ENCODE results near the gene VPS37B. TPM values are rescaled to one million over a fixed set of nuclear protein-coding genes. Genes with fewer than 3 reads are reported as not detected.

VPS37B gene
- total RNA-seq, 4 donors from 2014 or later: 35.6 to 66.1 (median 63.5) TPM

DNA sequence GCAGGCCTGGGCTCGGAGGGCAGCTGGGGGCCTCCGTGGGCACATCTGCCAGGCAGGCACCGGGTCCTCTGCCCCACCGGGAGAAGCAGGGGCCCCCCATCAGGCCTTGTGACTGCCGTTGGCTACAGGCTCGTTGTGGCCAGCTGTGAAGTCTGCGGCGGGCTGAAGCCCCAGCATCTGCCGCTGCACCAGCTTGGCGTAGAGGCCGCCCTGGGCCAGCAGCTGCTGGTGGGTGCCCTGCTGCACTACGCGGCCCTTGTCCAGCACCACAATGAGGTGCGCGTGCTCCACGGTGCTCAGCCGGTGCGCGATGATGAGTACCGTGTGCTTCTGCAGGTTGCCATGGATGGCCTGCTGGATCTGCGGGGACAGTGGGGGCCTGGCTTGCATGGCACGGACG, 33.9 kb upstream of the VPS37B start:
- H3K36me3 ChIP-seq: no peaks in the 10 kb centered on the region
- no peak for DNase-seq
- no peaks in the 10 kb centered on the region for H3K9me3 ChIP-seq
- 90 to 100% methylated on average over 3 to 12 of the region's 23 CpGs for WGBS, 2 donors
- TF ChIP-seq POLR2A (IDR thresholded peaks at IDR 0.05): no peak
- TF ChIP-seq, protein P1, sequence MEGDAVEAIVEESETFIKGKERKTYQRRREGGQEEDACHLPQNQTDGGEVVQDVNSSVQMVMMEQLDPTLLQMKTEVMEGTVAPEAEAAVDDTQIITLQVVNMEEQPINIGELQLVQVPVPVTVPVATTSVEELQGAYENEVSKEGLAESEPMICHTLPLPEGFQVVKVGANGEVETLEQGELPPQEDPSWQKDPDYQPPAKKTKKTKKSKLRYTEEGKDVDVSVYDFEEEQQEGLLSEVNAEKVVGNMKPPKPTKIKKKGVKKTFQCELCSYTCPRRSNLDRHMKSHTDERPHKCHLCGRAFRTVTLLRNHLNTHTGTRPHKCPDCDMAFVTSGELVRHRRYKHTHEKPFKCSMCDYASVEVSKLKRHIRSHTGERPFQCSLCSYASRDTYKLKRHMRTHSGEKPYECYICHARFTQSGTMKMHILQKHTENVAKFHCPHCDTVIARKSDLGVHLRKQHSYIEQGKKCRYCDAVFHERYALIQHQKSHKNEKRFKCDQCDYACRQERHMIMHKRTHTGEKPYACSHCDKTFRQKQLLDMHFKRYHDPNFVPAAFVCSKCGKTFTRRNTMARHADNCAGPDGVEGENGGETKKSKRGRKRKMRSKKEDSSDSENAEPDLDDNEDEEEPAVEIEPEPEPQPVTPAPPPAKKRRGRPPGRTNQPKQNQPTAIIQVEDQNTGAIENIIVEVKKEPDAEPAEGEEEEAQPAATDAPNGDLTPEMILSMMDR (IDR thresholded peaks at IDR 0.05): no peak
- no peak overlapping the region for H3K27ac ChIP-seq
- H3K4me3 ChIP-seq (replicated peaks in 1 of 3): no peak overlapping the region
- no peaks in the 10 kb centered on the region for H3K27me3 ChIP-seq
- intact Hi-C loops (cut with DNase I): no loop called here
- H3K4me1 ChIP-seq: no peaks in the 10 kb centered on the region

DNA sequence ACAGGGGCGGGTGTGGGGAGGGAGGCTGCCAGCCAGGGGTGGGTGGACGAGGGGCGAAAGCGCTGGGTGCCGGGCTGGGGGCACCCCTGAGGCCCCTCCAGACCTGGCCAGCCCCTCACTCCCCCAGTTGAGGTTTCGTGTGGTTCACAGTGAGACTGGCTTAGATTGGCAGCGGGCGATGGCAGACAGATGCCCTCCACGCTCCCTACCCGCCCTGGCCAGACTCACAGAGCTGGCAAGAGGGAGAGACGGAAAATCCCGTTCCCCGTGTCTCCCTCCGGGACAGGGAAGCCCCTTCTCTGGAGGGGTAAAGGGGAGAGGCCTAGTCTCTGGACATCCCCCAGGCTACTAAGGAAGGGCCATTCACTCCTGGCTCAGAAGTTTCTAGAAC, 33.2 kb upstream of the VPS37B start:
- 94 to 98% methylated on average over 14 of the region's 14 CpGs for WGBS, 2 donors
- intact Hi-C loops (cut with DNase I): no loop called here
- no peak overlapping the region for H3K27ac ChIP-seq

DNA sequence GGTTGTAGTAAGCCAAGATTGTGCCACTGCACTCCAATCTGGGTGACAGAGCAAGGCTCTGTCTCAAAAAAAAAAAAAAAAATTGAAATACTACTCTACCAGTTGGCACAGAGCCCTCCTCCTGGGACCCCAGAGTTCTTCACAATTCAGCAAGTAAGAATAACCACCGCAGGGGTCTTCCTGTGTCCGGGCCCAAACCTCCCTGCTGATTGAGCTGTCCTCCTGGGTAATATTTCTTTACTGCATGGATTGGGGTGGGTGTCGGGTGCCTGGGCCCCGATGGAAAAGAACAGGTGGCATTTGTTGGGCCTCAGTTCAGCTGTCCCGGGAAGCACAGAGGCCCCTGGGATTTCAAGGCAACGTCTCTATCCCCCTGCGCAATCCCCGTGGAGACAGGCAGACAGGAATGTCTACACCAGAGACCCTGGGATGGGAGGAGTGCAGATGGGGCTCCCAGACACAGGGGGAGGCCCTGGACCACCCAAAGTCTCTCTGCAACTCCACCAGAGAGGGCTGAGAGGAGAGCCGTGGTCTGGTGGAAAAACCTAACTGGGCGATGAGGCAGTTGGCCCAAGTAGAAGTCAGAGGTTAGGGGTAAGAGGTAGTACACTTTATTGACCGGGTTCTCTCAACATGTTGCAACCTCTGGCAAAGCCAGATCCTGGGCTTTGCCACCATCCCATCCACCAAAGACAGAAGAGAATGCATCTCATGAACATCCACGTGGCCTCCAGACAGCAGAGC, 32.7 kb upstream of the VPS37B start:
- TF ChIP-seq, protein P1 (IDR thresholded peaks at IDR 0.05): no peak
- TF ChIP-seq POLR2A (IDR thresholded peaks at IDR 0.05): no peak
- Histone ChIP-seq H3K27ac (no peak overlapping the region), H3K4me1 (no peaks in the 10 kb centered on the region), H3K27me3 (no peaks in the 10 kb centered on the region), H3K4me3 (replicated peaks in 1 of 3) (no peak overlapping the region), H3K36me3 (no peaks in the 10 kb centered on the region), H3K9me3 (no peaks in the 10 kb centered on the region)
- intact Hi-C loops (cut with DNase I): no loop called here
- no peak for DNase-seq
- 81 to 85% methylated on average over 4 to 12 of the region's 12 CpGs for WGBS, 2 donors

More for the DNA sequence above, 33.2 kb upstream of the VPS37B start:
- Histone ChIP-seq H3K27me3 (no peaks in the 10 kb centered on the region), H3K4me3 (replicated peaks in 1 of 3) (no peak overlapping the region), H3K36me3 (no peaks in the 10 kb centered on the region), H3K9me3 (no peaks in the 10 kb centered on the region), H3K4me1 (no peaks in the 10 kb centered on the region)
- no peak for DNase-seq
- TF ChIP-seq, protein P1 (IDR thresholded peaks at IDR 0.05): no peak
- no peak for TF ChIP-seq POLR2A (IDR thresholded peaks at IDR 0.05)

DNA sequence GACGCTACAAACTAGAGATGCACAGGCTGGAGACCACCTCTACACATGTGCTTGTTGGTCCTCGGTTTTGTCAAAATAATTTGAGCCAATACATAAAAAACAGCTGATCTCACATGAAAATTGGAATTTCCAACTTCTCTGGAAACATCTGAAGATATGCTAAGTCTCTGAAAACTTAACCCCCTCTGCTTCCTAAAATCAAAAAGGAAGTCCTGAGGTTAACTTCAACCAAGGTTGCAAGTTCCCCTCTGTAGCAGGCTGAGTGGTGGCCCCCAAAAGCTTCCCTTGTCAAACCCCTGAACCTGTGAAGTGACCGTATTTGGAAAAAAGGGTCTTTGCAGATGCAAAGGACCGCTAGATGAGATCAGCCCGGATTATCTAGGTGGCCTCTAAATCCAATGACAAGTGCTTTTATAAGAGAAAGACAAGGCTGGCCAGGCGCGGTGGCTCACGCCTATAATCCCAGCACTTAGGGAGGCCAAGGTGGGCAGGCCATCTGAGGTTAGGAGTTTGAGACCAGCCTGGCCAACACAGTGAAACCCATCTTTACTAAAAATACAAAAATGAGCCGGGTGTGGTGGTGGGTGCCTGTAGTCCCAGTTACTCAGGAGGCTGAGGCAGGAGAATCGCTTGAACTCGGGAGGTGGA, 32.0 kb upstream of the VPS37B start:
- WGBS, 2 donors: 93 to 94% methylated on average over 11 of the region's 11 CpGs
- no peak for DNase-seq
- H3K27me3 ChIP-seq: no peaks in the 10 kb centered on the region
- H3K27ac ChIP-seq: no peak overlapping the region
- TF ChIP-seq POLR2A (IDR thresholded peaks at IDR 0.05): no peak
- TF ChIP-seq, protein P1 (IDR thresholded peaks at IDR 0.05): no peak
- no peak overlapping the region for H3K4me3 ChIP-seq (replicated peaks in 1 of 3)
- intact Hi-C loops (cut with DNase I): no loop called here
- no peaks in the 10 kb centered on the region for H3K4me1 ChIP-seq
- H3K9me3 ChIP-seq: no peaks in the 10 kb centered on the region
- H3K36me3 ChIP-seq: no peaks in the 10 kb centered on the region

DNA sequence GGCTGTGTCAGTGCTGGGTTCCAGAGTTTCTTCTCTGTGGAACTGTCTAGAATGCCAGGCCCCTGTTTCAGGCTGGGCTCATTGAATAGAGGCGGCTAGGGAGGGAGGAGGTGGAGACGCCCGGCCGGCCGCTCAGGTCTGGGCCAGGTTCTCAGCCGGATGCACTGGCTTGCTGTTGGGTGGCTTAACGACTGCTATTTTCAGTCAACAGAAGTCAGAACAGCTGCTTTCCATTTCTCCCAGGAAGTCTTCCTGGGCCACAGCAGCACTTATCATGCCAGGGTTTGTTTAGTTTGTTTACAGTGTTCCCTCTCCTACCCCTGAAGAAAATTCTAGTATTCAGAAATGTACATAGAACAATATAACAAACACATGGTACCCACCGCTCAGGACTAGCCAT, 26.0 kb upstream of the VPS37B start:
- Histone ChIP-seq H3K9me3 (no peaks in the 10 kb centered on the region), H3K4me3 (replicated peaks in 1 of 3) (no peak overlapping the region), H3K27me3 (no peaks in the 10 kb centered on the region), H3K4me1 (peaks cover 10 to 11% of the 10 kb centered on the region in 2 donors), H3K27ac (no peak overlapping the region), H3K36me3 (no peaks in the 10 kb centered on the region)
- WGBS, 2 donors: 79 to 88% methylated on average over 8 of the region's 8 CpGs
- TF ChIP-seq, protein P1 (IDR thresholded peaks at IDR 0.05): no peak
- TF ChIP-seq POLR2A (IDR thresholded peaks at IDR 0.05): no peak
- DNase-seq: no peak
- intact Hi-C loops (cut with DNase I): no loop called here
